ENCODE results near the gene RNF169. TPM values are rescaled to one million over a fixed set of nuclear protein-coding genes. Genes with fewer than 3 reads are reported as not detected.
A peak's percentile ranks its signal among the peaks of the same experiment; 100 is the strongest.

Gene RNF169
- total RNA-seq, 1 donor from 2014 or later, result 16.3 TPM

- Histone ChIP-seq H3K4me3 (ENCODE audit: low read depth, low read length) (no peak overlapping the region), H3K27me3 (ENCODE audit: control insufficient read depth, insufficient read depth, low read length) (no peaks in the 10 kb centered on the region), H3K36me3 (ENCODE audit: control insufficient read depth, insufficient read depth, low read length) (no peaks in the 10 kb centered on the region)
- TF ChIP-seq CTCF (IDR thresholded peaks at IDR 0.05; ENCODE audit: insufficient read depth, low read length, poor library complexity, severe bottlenecking), result no peak
- peak; percentile 18 for DNase-seq (ENCODE audit: low read depth)
Observed at GRCh38 chr11:74849525-74850391, 101.1 kb downstream of the RNF169 start.

GRCh38 chr11:74853223-74853622 is 104.6 kb downstream of the RNF169 start:
- DNase-seq (ENCODE audit: low read depth), result no peak
- no peaks in the 10 kb centered on the region for H3K27me3 ChIP-seq (ENCODE audit: control insufficient read depth, insufficient read depth, low read length)
- H3K4me3 ChIP-seq (ENCODE audit: low read depth, low read length), result no peak overlapping the region
- H3K36me3 ChIP-seq (ENCODE audit: control insufficient read depth, insufficient read depth, low read length), result no peaks in the 10 kb centered on the region
- no peak for TF ChIP-seq CTCF (IDR thresholded peaks at IDR 0.05; ENCODE audit: insufficient read depth, low read length, poor library complexity, severe bottlenecking)

GRCh38 chr11:74860743-74861142 is 112.1 kb downstream of the RNF169 start:
- Histone ChIP-seq H3K27me3 (ENCODE audit: control insufficient read depth, insufficient read depth, low read length) (no peaks in the 10 kb centered on the region), H3K36me3 (ENCODE audit: control insufficient read depth, insufficient read depth, low read length) (peaks cover under 1% of the 10 kb centered on the region), H3K4me3 (ENCODE audit: low read depth, low read length) (no peak overlapping the region)
- no peak for DNase-seq (ENCODE audit: low read depth)
- no peak for TF ChIP-seq CTCF (IDR thresholded peaks at IDR 0.05; ENCODE audit: insufficient read depth, low read length, poor library complexity, severe bottlenecking)

- no peak for TF ChIP-seq CTCF (IDR thresholded peaks at IDR 0.05; ENCODE audit: insufficient read depth, low read length, poor library complexity, severe bottlenecking)
- Histone ChIP-seq H3K36me3 (ENCODE audit: control insufficient read depth, insufficient read depth, low read length) (peaks cover 1% of the 10 kb centered on the region), H3K27me3 (ENCODE audit: control insufficient read depth, insufficient read depth, low read length) (no peaks in the 10 kb centered on the region), H3K4me3 (ENCODE audit: low read depth, low read length) (no peak overlapping the region)
- no peak for DNase-seq (ENCODE audit: low read depth)
Observed at GRCh38 chr11:74863410-74863809, 114.8 kb downstream of the RNF169 start.

- no peak for DNase-seq (ENCODE audit: low read depth)
- no peak for TF ChIP-seq CTCF (IDR thresholded peaks at IDR 0.05; ENCODE audit: insufficient read depth, low read length, poor library complexity, severe bottlenecking)
- Histone ChIP-seq H3K4me3 (ENCODE audit: low read depth, low read length) (no peak overlapping the region), H3K27me3 (ENCODE audit: control insufficient read depth, insufficient read depth, low read length) (no peaks in the 10 kb centered on the region), H3K36me3 (ENCODE audit: control insufficient read depth, insufficient read depth, low read length) (peaks cover 1% of the 10 kb centered on the region)
Observed at GRCh38 chr11:74866557-74866956, 117.9 kb downstream of the RNF169 start.

GRCh38 chr11:74870485-74870884 is 121.8 kb downstream of the RNF169 start:
- H3K4me3 ChIP-seq (ENCODE audit: low read depth, low read length), result no peak overlapping the region
- no peaks in the 10 kb centered on the region for H3K27me3 ChIP-seq (ENCODE audit: control insufficient read depth, insufficient read depth, low read length)
- DNase-seq (ENCODE audit: low read depth), result no peak
- TF ChIP-seq CTCF (IDR thresholded peaks at IDR 0.05; ENCODE audit: insufficient read depth, low read length, poor library complexity, severe bottlenecking), result peak; percentile 4
- H3K36me3 ChIP-seq (ENCODE audit: control insufficient read depth, insufficient read depth, low read length), result peaks cover 1% of the 10 kb centered on the region
